ENCODE data around the gene COX7A1.

DNA sequence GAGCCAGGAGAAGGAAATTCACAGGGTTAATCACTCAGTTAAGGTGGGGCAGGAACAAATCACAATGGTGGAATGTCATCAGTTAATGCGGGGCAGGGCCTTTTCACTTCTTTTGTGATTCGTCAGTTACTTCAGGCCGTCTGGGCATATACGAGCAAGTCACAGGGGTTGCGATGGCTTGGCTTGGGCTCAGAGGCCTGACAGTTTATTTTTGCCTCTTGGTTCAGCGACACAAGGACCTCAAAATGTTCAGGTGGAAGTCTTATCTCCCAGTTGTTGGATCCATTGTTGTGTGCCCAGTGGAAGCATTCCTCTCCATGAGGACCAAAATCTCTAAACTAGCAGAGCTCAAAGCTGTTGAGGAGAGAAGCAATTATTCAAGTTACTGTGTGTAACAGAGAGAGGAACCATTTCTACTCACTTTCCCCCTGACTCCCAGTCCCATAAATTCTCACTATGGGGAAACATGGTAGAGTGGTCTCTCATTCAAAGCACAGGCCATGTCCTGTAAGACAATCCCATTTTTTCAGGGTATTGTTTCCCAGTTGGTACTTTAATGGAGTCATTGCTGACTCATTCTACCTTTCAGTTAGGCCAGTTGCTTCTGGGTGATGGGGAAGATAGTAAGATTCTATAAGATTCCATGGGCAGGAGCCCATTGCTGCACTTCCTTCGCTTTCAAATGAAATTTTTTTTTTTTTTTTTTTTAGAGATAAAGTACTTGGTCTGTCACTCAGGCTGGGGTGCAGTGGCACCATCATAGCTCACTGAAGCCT lies 8.8 kb upstream of the COX7A1 start:
- TF ChIP-seq RELA (CRISPR knock-in tag; IDR thresholded peaks at IDR 0.05; ENCODE audit: borderline replicate concordance) (no peak), PRRX2 (CRISPR knock-in tag; IDR thresholded peaks at IDR 0.05) (no peak)
